Cerebellar cortex (tissue), 1 donor: ENCODE data around the gene CDHR2.

ENCODE experiments used
- DNase-seq: peaks from one replicate; pipeline ENCODE4 v3.0.0-alpha.2; 2015; ENCODE audit warnings: low spot score

Gene CDHR2

GRCh38 chr5:176642675-176643490 is 93.7 kb downstream of the CDHR2 start:
- DNase-seq = no peak

GRCh38 chr5:176643491-176644219 is 94.5 kb downstream of the CDHR2 start:
- DNase-seq = no peak

GRCh38 chr5:176644294-176644693 is 95.2 kb downstream of the CDHR2 start:
- no peak for DNase-seq

GRCh38 chr5:176644878-176645670 is 95.9 kb downstream of the CDHR2 start:
- DNase-seq = peak; percentile 58
